Measurements from ENCODE around the gene TFIP11.

TFIP11 gene

GRCh38 chr22:26445577-26446275, 66.5 kb downstream of the TFIP11 start:
- no peak for DNase-seq

- no peak for DNase-seq
Measured at GRCh38 chr22:26444777-26445176, 67.5 kb downstream of the TFIP11 start.

GRCh38 chr22:26443901-26444690, 68.2 kb downstream of the TFIP11 start:
- DNase-seq, result no peak

GRCh38 chr22:26442086-26442756, 70.1 kb downstream of the TFIP11 start:
- no peak for DNase-seq
